ENCODE results near the gene SERPINE2.

- TF ChIP-seq, protein P1, sequence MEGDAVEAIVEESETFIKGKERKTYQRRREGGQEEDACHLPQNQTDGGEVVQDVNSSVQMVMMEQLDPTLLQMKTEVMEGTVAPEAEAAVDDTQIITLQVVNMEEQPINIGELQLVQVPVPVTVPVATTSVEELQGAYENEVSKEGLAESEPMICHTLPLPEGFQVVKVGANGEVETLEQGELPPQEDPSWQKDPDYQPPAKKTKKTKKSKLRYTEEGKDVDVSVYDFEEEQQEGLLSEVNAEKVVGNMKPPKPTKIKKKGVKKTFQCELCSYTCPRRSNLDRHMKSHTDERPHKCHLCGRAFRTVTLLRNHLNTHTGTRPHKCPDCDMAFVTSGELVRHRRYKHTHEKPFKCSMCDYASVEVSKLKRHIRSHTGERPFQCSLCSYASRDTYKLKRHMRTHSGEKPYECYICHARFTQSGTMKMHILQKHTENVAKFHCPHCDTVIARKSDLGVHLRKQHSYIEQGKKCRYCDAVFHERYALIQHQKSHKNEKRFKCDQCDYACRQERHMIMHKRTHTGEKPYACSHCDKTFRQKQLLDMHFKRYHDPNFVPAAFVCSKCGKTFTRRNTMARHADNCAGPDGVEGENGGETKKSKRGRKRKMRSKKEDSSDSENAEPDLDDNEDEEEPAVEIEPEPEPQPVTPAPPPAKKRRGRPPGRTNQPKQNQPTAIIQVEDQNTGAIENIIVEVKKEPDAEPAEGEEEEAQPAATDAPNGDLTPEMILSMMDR (IDR thresholded peaks at IDR 0.05; ENCODE audit: insufficient read depth, low read length, poor library complexity, severe bottlenecking) = no peak
- no peak for TF ChIP-seq EZH2phosphoT487 (conservative IDR thresholded peaks at IDR 0.05; ENCODE audit: low read length)
Observed at GRCh38 chr2:224014336-224014735, 24.8 kb downstream of the SERPINE2 start.

All from SU-DHL-6 (cell line).